Fibroblast of lung (primary cell): ENCODE results near the gene SEMA4G. TPM values are rescaled to one million over a fixed set of nuclear protein-coding genes. Genes with fewer than 3 reads are reported as not detected.
"Not testable (repeated sequence)": the region's sequence is repeated elsewhere in the genome, so short reads cannot be mapped to it uniquely, and the experiment has no call there.

Experiments used
- DNase-seq, 2 donors: peaks; one replicate each; pipeline versions ENCODE4 v3.0.0 to v3.0.0-alpha.2; 2010; ENCODE audit warnings: low read depth in 2 of 2
- H2AFZ ChIP-seq: 2 replicates; pipeline ENCODE4 v1.5.1; 2012; ENCODE audit warnings: low read length, control low read depth, inconsistent platforms
- H3K27ac ChIP-seq: 2 replicates; pipeline ENCODE4 v1.5.1; 2011; ENCODE audit warnings: low read length, control low read depth; ENCODE audit not compliant: insufficient read depth
- H3K27me3 ChIP-seq: 2 replicates; pipeline ENCODE4 v1.5.1; 2011; ENCODE audit warnings: mild to moderate bottlenecking, low read length; ENCODE audit not compliant: control insufficient read depth, insufficient read depth
- H3K36me3 ChIP-seq: 2 replicates; pipeline ENCODE4 v1.5.1; 2011; ENCODE audit warnings: low read length; ENCODE audit not compliant: control insufficient read depth, insufficient read depth
- H3K4me1 ChIP-seq: 2 replicates; pipeline ENCODE4 v1.5.1; 2011; ENCODE audit warnings: low read length; ENCODE audit not compliant: control insufficient read depth, insufficient read depth; ENCODE audit errors: extremely low read depth
- H3K4me2 ChIP-seq: 2 replicates; pipeline ENCODE4 v1.5.1; 2011; ENCODE audit warnings: low read length, control low read depth; ENCODE audit not compliant: insufficient read depth; ENCODE audit errors: extremely low read depth
- H3K4me3 ChIP-seq, 4 experiments: fragments of 200-600 bp in 1 of 4; sonication (generic) in 1 of 4; replicated peaks in 1 of 4; 2 replicates each; pipeline ENCODE4 v1.5.1; 2011 to 2016; ENCODE audit warnings: low read length in 4 of 4, low read depth in 3 of 4, mild to moderate bottlenecking in 3 of 4, control low read depth in 2 of 4, inconsistent platforms in 1 of 4, mixed read lengths in 1 of 4; ENCODE audit not compliant: insufficient read depth in 1 of 4; ENCODE audit errors: control extremely low read depth in 1 of 4
- H3K79me2 ChIP-seq: 2 replicates; pipeline ENCODE4 v1.5.1; 2012; ENCODE audit warnings: mild to moderate bottlenecking, low read length, inconsistent platforms; ENCODE audit not compliant: control insufficient read depth, insufficient read depth
- H3K9ac ChIP-seq: 2 replicates; pipeline ENCODE4 v1.5.1; 2011; ENCODE audit warnings: mild to moderate bottlenecking, low read length, control low read depth; ENCODE audit not compliant: insufficient read depth
- H3K9me3 ChIP-seq: 2 replicates; pipeline ENCODE4 v1.5.1; 2012; ENCODE audit warnings: low read depth, low read length; ENCODE audit not compliant: control insufficient read depth, insufficient read depth
- H4K20me1 ChIP-seq: 2 replicates; pipeline ENCODE4 v1.5.1; 2011; ENCODE audit warnings: low read length; ENCODE audit not compliant: control insufficient read depth, insufficient read depth; ENCODE audit errors: extremely low read depth
- EZH2 ChIP-seq: IDR thresholded peaks from 2 replicates; pipeline ENCODE4 v1.5.1; 2012; ENCODE audit warnings: low read length, control low read depth, mild to moderate bottlenecking; ENCODE audit errors: missing control alignments
- polyA plus RNA-seq, 2 donors: library from polyadenylated mRNA; depleted of rRNA in 1 of 2; stranded (reverse) in 1 of 2; unstranded in 1 of 2; fragments of >200 nt; gene quantifications; 2 replicates each; pipeline ENCODE4 v1.2.1, GENCODE V29; 2011 to 2012; ENCODE audit warnings: missing spikeins in 1 of 2
- total RNA-seq: library from RNA; depleted of rRNA; stranded (reverse); fragments of >200 nt; gene quantifications from 2 replicates; pipeline ENCODE4 v1.2.1, GENCODE V29; 2014
- TF ChIP-seq, protein P1 (sequence below), 2 donors: IDR thresholded peaks in 1 of 2; conservative IDR thresholded peaks in 1 of 2; 1 replicate in 1 of 2; 2 replicates in 1 of 2; pipeline ENCODE4 v1.5.1; 2011 to 2012; ENCODE audit warnings: low read length in 2 of 2, control low read depth in 1 of 2, inconsistent platforms in 1 of 2, low read depth in 1 of 2, mild to moderate bottlenecking in 1 of 2

SEMA4G gene
- total and polyA plus RNA-seq, 2 donors (not counting 1 experiment from before 2014, with no cell fraction given): 1.8 to 3.2 TPM

DNA sequence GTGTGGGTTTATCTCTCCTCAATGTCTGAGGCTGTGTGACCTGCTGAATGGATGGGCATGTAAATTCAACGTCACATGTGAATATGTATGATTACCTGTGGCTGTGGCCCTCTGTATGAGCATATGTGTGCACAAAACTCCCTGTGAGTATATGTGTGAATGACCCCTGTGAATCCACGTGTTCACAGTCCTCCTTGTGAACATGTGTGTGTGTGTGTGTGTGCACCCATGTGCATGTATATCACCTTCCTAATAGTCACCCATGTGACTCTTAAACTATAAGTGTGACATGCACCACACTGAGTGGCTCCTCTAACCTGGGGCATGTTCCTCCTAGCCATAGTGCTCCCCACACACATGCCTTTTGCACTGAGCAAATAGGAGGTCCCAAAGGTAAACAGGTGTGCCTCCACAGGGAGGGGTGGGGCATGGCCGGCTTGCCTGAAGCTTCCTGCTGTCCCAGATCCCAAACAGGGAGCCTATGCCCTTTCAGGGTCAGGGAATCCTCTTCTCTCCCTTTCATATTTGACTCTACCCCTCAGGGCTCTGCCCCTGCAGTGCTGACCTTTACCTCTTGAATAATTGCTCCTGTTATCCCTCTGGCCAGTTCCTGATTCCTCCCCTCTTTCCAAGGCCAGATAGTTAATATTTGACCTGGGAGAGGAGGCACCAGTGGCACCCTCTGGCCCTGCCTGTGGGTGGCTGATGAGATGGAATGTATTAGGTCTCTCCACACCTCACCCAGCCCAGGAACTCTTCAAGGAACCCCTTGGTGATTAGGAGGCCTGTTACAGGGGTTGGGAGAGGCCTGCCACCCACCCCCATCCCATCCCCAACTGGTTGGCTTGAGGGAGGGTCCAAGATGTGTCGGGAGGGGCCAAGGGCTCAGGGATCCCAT is 1.9 kb downstream of the SEMA4G start:
- Histone ChIP-seq H3K36me3 (no peaks in the 10 kb centered on the region), H3K27me3 (no peaks in the 10 kb centered on the region), H3K4me2 (no peak overlapping the region), H3K4me3 (no peak overlapping the region), H3K27ac (no peak overlapping the region), H4K20me1 (no peaks in the 10 kb centered on the region), H3K9me3 (no peaks in the 10 kb centered on the region), H3K4me1 (peaks cover 3% of the 10 kb centered on the region), H3K79me2 (no peaks in the 10 kb centered on the region), H3K9ac (no peak overlapping the region), H2AFZ (no peak overlapping the region)
- no peak for DNase-seq
- TF ChIP-seq, protein P1, sequence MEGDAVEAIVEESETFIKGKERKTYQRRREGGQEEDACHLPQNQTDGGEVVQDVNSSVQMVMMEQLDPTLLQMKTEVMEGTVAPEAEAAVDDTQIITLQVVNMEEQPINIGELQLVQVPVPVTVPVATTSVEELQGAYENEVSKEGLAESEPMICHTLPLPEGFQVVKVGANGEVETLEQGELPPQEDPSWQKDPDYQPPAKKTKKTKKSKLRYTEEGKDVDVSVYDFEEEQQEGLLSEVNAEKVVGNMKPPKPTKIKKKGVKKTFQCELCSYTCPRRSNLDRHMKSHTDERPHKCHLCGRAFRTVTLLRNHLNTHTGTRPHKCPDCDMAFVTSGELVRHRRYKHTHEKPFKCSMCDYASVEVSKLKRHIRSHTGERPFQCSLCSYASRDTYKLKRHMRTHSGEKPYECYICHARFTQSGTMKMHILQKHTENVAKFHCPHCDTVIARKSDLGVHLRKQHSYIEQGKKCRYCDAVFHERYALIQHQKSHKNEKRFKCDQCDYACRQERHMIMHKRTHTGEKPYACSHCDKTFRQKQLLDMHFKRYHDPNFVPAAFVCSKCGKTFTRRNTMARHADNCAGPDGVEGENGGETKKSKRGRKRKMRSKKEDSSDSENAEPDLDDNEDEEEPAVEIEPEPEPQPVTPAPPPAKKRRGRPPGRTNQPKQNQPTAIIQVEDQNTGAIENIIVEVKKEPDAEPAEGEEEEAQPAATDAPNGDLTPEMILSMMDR (conservative IDR thresholded peaks at IDR 0.05 in 1 of 2, IDR thresholded peaks at IDR 0.05 in 1 of 2; ENCODE audit: low read depth in 1 of 2, low read length in 2 of 2): no peak
- no peak for TF ChIP-seq EZH2

- no peaks in the 10 kb centered on the region for H3K9me3 ChIP-seq
- H3K36me3 ChIP-seq: no peaks in the 10 kb centered on the region
- H3K4me3 ChIP-seq: no peak overlapping the region
- DNase-seq: no peak
- no peak overlapping the region for H2AFZ ChIP-seq
- TF ChIP-seq, protein P1 (conservative IDR thresholded peaks at IDR 0.05 in 1 of 2, IDR thresholded peaks at IDR 0.05 in 1 of 2; ENCODE audit: low read depth in 1 of 2, low read length in 2 of 2): no peak
- TF ChIP-seq EZH2: no peak
- peaks cover 3% of the 10 kb centered on the region for H3K4me1 ChIP-seq
- H4K20me1 ChIP-seq: no peaks in the 10 kb centered on the region
- no peaks in the 10 kb centered on the region for H3K79me2 ChIP-seq
- H3K4me2 ChIP-seq: no peak overlapping the region
- H3K9ac ChIP-seq: no peak overlapping the region
- H3K27me3 ChIP-seq: no peaks in the 10 kb centered on the region
- no peak overlapping the region for H3K27ac ChIP-seq
Measured at GRCh38 chr10:100972115-100972903, 3.0 kb downstream of the SEMA4G start.

GRCh38 chr10:100972904-100973535 is 3.7 kb downstream of the SEMA4G start:
- peaks cover 3% of the 10 kb centered on the region for H3K4me1 ChIP-seq
- H3K79me2 ChIP-seq: no peaks in the 10 kb centered on the region
- H3K36me3 ChIP-seq: no peaks in the 10 kb centered on the region
- no peak overlapping the region for H3K9ac ChIP-seq
- H3K27ac ChIP-seq: no peak overlapping the region
- H4K20me1 ChIP-seq: no peaks in the 10 kb centered on the region
- H3K4me2 ChIP-seq: no peak overlapping the region
- H3K9me3 ChIP-seq: no peaks in the 10 kb centered on the region
- TF ChIP-seq EZH2: no peak
- TF ChIP-seq, protein P1 (conservative IDR thresholded peaks at IDR 0.05 in 1 of 2, IDR thresholded peaks at IDR 0.05 in 1 of 2; ENCODE audit: low read depth in 1 of 2, low read length in 2 of 2): no peak
- no peak overlapping the region for H3K4me3 ChIP-seq
- no peak overlapping the region for H2AFZ ChIP-seq
- no peak for DNase-seq
- H3K27me3 ChIP-seq: no peaks in the 10 kb centered on the region

DNA sequence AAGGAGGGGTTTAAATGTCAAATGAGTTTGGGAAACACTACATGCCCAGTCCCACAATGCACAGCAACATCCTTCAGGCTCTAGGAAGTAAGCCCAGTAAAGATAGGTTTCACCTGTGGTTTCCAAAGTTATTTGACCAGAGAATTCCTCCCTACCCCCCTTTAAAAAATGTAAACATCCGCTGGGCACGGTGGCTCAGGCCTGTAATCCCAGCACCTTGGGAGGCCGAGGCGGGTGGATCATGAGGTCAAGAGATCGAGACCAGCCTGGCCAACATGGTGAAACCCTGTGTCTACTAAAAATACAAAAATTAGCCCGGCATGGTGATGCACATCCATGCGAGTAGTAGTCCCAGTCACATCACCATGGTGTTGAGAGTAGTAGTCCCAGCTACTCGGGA is 6.1 kb downstream of the SEMA4G start:
- not testable (repeated sequence) for H3K4me3 ChIP-seq

More for the DNA sequence above, 6.1 kb downstream of the SEMA4G start:
- H3K9me3 ChIP-seq, H2AFZ ChIP-seq, H3K27ac ChIP-seq, H3K36me3 ChIP-seq, DNase-seq, H3K79me2 ChIP-seq, H3K4me1 ChIP-seq, H4K20me1 ChIP-seq, H3K27me3 ChIP-seq, H3K9ac ChIP-seq, H3K4me2 ChIP-seq: not testable (repeated sequence)
